GM23338 (cell line): ENCODE data around the gene SLF2. TPM values are rescaled to one million over a fixed set of nuclear protein-coding genes. Genes with fewer than 3 reads are reported as not detected.
A peak's percentile ranks its signal among the peaks of the same experiment; 100 is the strongest.

ENCODE experiments used
- ATAC-seq: fragments of 200-7000 bp; cut with Tn5 transposase; 3 replicates; pipeline ENCODE4 v1.9.1; 2020
- DNase-seq: peaks from one replicate; pipeline ENCODE4 v3.0.0-alpha.2; 2015; ENCODE audit warnings: low spot score
- H2AFZ ChIP-seq: fragments of 200-600 bp; sonication (generic); 2 replicates; pipeline ENCODE4 v1.8.0; 2016; ENCODE audit warnings: antibody characterized with exemption, mild to moderate bottlenecking, moderate library complexity
- H3F3A ChIP-seq: fragments of 200-600 bp; sonication (generic); replicated peaks from 2 replicates; pipeline ENCODE4 v1.8.0; 2017; ENCODE audit warnings: antibody characterized with exemption, mixed run types, low read depth
- H3K27ac ChIP-seq: fragments of 200-600 bp; sonication (generic); 2 replicates; pipeline ENCODE4 v1.6.1; 2016; ENCODE audit warnings: low read depth
- H3K27me3 ChIP-seq: fragments of 200-600 bp; sonication (generic); 2 replicates; pipeline ENCODE4 v1.8.0; 2016; ENCODE audit warnings: mild to moderate bottlenecking, mixed run types, moderate library complexity; ENCODE audit not compliant: insufficient read depth
- H3K36me3 ChIP-seq: fragments of 200-600 bp; sonication (generic); 2 replicates; pipeline ENCODE4 v1.8.0; 2016; ENCODE audit warnings: mild to moderate bottlenecking; ENCODE audit not compliant: insufficient read depth
- H3K4me1 ChIP-seq: fragments of 200-600 bp; sonication (generic); 2 replicates; pipeline ENCODE4 v1.8.0; 2016; ENCODE audit warnings: mild to moderate bottlenecking, moderate library complexity; ENCODE audit not compliant: insufficient read depth
- H3K4me2 ChIP-seq: fragments of 200-600 bp; sonication (generic); 2 replicates; pipeline ENCODE4 v1.7.1; 2017; ENCODE audit warnings: mixed run types
- H3K4me3 ChIP-seq: fragments of 200-600 bp; sonication (generic); 2 replicates; pipeline ENCODE4 v1.6.1; 2016; ENCODE audit warnings: mixed run types
- H3K79me2 ChIP-seq: fragments of 200-600 bp; sonication (generic); replicated peaks from 2 replicates; pipeline ENCODE4 v1.8.0; 2017; ENCODE audit warnings: mild to moderate bottlenecking; ENCODE audit not compliant: insufficient read depth
- H3K9me2 ChIP-seq: fragments of 200-600 bp; sonication (generic); 2 replicates; pipeline ENCODE4 v1.8.0; 2017; ENCODE audit not compliant: insufficient read depth
- H4K20me1 ChIP-seq: fragments of 200-600 bp; sonication (generic); replicated peaks from 2 replicates; pipeline ENCODE4 v1.8.0; 2017; ENCODE audit warnings: mild to moderate bottlenecking; ENCODE audit not compliant: insufficient read depth
- H3K27ac Mint-ChIP-seq: 2 replicates; pipeline ENCODE4 v1.8.0; 2020; ENCODE audit warnings: inconsistent platforms, mild to moderate bottlenecking, moderate library complexity, mixed read lengths
- H3K27me3 Mint-ChIP-seq: 3 replicates; pipeline ENCODE4 v1.8.0; 2022; ENCODE audit warnings: low read depth, mild to moderate bottlenecking, moderate library complexity, mixed read lengths, inconsistent platforms; ENCODE audit not compliant: insufficient read depth, poor library complexity
- H3K36me3 Mint-ChIP-seq: 3 replicates; pipeline ENCODE4 v1.8.0; 2021; ENCODE audit warnings: low read depth, mild to moderate bottlenecking, inconsistent platforms, moderate library complexity, mixed read lengths
- H3K4me1 Mint-ChIP-seq: 3 replicates; pipeline ENCODE4 v1.8.0; 2020; ENCODE audit warnings: mild to moderate bottlenecking, inconsistent platforms, mixed read lengths
- H3K4me3 Mint-ChIP-seq: 3 replicates; pipeline ENCODE4 v1.8.0; 2021; ENCODE audit warnings: moderate library complexity, mild to moderate bottlenecking, inconsistent platforms, mixed read lengths
- H3K9me3 Mint-ChIP-seq: 3 replicates; pipeline ENCODE4 v1.8.0; 2020; ENCODE audit warnings: moderate library complexity, mild to moderate bottlenecking, inconsistent platforms, mixed read lengths
- CREB1 ChIP-seq: fragments of 250-450 bp; sonication (Bioruptor Pico); IDR thresholded peaks from 2 replicates; pipeline ENCODE4 v1.5.0; 2020; ENCODE audit warnings: low read depth, mild to moderate bottlenecking, moderate library complexity
- EZH2phosphoT487 ChIP-seq: fragments of 200-600 bp; sonication (generic); IDR thresholded peaks from one replicate; pipeline ENCODE4 v1.8.1; 2018; ENCODE audit warnings: antibody characterized with exemption; ENCODE audit not compliant: unreplicated experiment
- JUNB ChIP-seq: IDR thresholded peaks from one replicate; pipeline ENCODE4 v1.6.1; 2016; ENCODE audit warnings: antibody characterized with exemption; ENCODE audit not compliant: unreplicated experiment
- NANOG ChIP-seq: IDR thresholded peaks from 2 replicates; pipeline ENCODE4 v1.6.1; 2016; ENCODE audit warnings: antibody characterized with exemption, borderline replicate concordance
- POLR2AphosphoS5 ChIP-seq: IDR thresholded peaks from 2 replicates; pipeline ENCODE4 v1.6.1; 2016; ENCODE audit warnings: antibody characterized with exemption, low read depth
- STAT1 ChIP-seq: IDR thresholded peaks from one replicate; pipeline ENCODE4 v1.6.1; 2016; ENCODE audit warnings: antibody characterized with exemption; ENCODE audit not compliant: unreplicated experiment
- ZNF114 ChIP-seq: fragments of 250-450 bp; sonication (Bioruptor Pico); IDR thresholded peaks from 2 replicates; pipeline ENCODE4 v1.5.0; 2020; ENCODE audit warnings: mild to moderate bottlenecking, moderate library complexity
- ZNF331 ChIP-seq: fragments of 250-450 bp; sonication (Bioruptor Pico); IDR thresholded peaks from 2 replicates; pipeline ENCODE4 v1.5.0; 2020; ENCODE audit warnings: low read depth, mild to moderate bottlenecking, moderate library complexity
- polyA plus RNA-seq: library from polyadenylated mRNA; unstranded; fragments of >200 nt; fragmentation: Nextera tagmentation; extraction: Ambion mirVana; gene quantifications from 2 replicates; pipeline ENCODE4 v1.2.1, GENCODE V29; 2016
- total RNA-seq: library from RNA; depleted of rRNA; stranded (reverse); fragments of >200 nt; shearing (Covaris generic); gene quantifications from 2 replicates; pipeline ENCODE4 v1.2.3, GENCODE V29; 2014
- TF ChIP-seq, protein P1 (sequence below): IDR thresholded peaks from 2 replicates; pipeline ENCODE4 v1.6.1; 2016; ENCODE audit warnings: antibody characterized with exemption
- TF ChIP-seq, protein P2 (sequence below), 2 experiments: fragments of 200-600 bp in 1 of 2; sonication (generic) in 1 of 2; conservative IDR thresholded peaks; 2 replicates each; pipeline versions ENCODE4 v1.5.1 to v1.6.1; 2016 to 2017; ENCODE audit warnings: antibody characterized with exemption in 2 of 2, low read depth in 2 of 2, mild to moderate bottlenecking in 2 of 2, moderate library complexity in 1 of 2

SLF2 gene
- total and polyA plus RNA-seq, 2 experiments from 2014 or later = 13.6 to 22.1 TPM

GRCh38 chr10:100895346-100895745, 17.4 kb upstream of the SLF2 start:
- H3K79me2 ChIP-seq = no peaks in the 10 kb centered on the region
- H3K4me3 ChIP-seq = no peak overlapping the region
- no peak overlapping the region for H3K27ac Mint-ChIP-seq
- peaks cover 3% of the 10 kb centered on the region; the same call in 1 of the 2 replicates for H3K27me3 ChIP-seq
- H3K4me3 Mint-ChIP-seq = no peak overlapping the region
- no peaks in the 10 kb centered on the region for H4K20me1 ChIP-seq
- peak overlapping the region; percentile 47; the same call in 1 of the 2 replicates for H2AFZ ChIP-seq
- H3K9me2 ChIP-seq = no peaks in the 10 kb centered on the region
- H3K36me3 ChIP-seq = no peaks in the 10 kb centered on the region
- H3K27me3 Mint-ChIP-seq = peaks cover 10% of the 10 kb centered on the region
- no peak overlapping the region for H3K27ac ChIP-seq
- H3K4me1 Mint-ChIP-seq = peaks cover 8% of the 10 kb centered on the region
- TF ChIP-seq EZH2phosphoT487 = no peak
- no peak for TF ChIP-seq JUNB
- no peak for TF ChIP-seq STAT1
- no peak for TF ChIP-seq ZNF331 (CRISPR knock-in tag)
- no peaks in the 10 kb centered on the region for H3K36me3 Mint-ChIP-seq
- DNase-seq (no peak), ATAC-seq (no peak)
- no peaks in the 10 kb centered on the region for H3F3A ChIP-seq
- H3K9me3 Mint-ChIP-seq = no peaks in the 10 kb centered on the region
- no peak overlapping the region for H3K4me2 ChIP-seq
- H3K4me1 ChIP-seq = peaks cover 9% of the 10 kb centered on the region

DNA sequence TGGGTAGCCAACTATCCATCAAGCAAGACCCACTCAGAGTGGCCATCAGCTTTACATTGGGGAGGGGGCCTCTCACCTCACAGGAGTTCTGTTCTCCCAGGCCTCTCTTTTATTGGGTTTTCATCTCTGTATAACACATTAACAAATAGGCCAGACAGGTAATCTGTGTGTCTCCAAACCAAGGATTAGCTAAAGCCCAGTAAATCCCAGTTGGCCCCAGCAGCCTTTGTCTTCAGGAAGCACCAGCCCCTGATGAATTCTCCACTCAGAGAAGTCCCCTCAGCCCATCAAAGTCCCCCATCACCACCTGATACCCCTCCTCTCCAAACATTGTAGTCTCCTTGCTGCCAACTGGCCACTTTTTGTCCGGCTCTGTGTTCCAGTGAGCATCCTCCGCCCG, 16.9 kb upstream of the SLF2 start:
- Mint-ChIP-seq H3K4me3 (no peak overlapping the region), H3K27ac (no peak overlapping the region), H3K27me3 (peaks cover 7% of the 10 kb centered on the region), H3K4me1 (peaks cover 2% of the 10 kb centered on the region; the same call in 2 of the 3 replicates), H3K36me3 (no peaks in the 10 kb centered on the region), H3K9me3 (no peaks in the 10 kb centered on the region)
- TF ChIP-seq STAT1 (no peak), EZH2phosphoT487 (no peak), JUNB (no peak)
- TF ChIP-seq, protein P1, sequence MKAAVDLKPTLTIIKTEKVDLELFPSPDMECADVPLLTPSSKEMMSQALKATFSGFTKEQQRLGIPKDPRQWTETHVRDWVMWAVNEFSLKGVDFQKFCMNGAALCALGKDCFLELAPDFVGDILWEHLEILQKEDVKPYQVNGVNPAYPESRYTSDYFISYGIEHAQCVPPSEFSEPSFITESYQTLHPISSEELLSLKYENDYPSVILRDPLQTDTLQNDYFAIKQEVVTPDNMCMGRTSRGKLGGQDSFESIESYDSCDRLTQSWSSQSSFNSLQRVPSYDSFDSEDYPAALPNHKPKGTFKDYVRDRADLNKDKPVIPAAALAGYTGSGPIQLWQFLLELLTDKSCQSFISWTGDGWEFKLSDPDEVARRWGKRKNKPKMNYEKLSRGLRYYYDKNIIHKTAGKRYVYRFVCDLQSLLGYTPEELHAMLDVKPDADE = no peak
- Histone ChIP-seq H3K4me1 (0 out of 2 replicates have a peak, but pooled peaks cover 3% of the 10 kb centered on the region), H3K79me2 (no peaks in the 10 kb centered on the region), H4K20me1 (no peaks in the 10 kb centered on the region), H3F3A (no peaks in the 10 kb centered on the region), H3K27ac (no peak overlapping the region), H3K4me3 (no peak overlapping the region), H3K4me2 (no peak overlapping the region), H2AFZ (no peak overlapping the region), H3K27me3 (peaks cover under 1% of the 10 kb centered on the region; the same call in 1 of the 2 replicates), H3K36me3 (no peaks in the 10 kb centered on the region), H3K9me2 (no peaks in the 10 kb centered on the region)
- no peak for ATAC-seq
- no peak for DNase-seq

- Histone ChIP-seq H3K4me2 (no peak overlapping the region), H3K79me2 (no peaks in the 10 kb centered on the region), H3K27ac (no peak overlapping the region), H3K4me3 (no peak overlapping the region), H3K36me3 (no peaks in the 10 kb centered on the region), H4K20me1 (no peaks in the 10 kb centered on the region), H3K4me1 (no peaks in the 10 kb centered on the region), H3K9me2 (no peaks in the 10 kb centered on the region), H3K27me3 (no peaks in the 10 kb centered on the region), H3F3A (no peaks in the 10 kb centered on the region), H2AFZ (no peak overlapping the region)
- no peaks in the 10 kb centered on the region for H3K9me3 Mint-ChIP-seq
- DNase-seq = no peak
- no peak overlapping the region for H3K27ac Mint-ChIP-seq
- H3K4me1 Mint-ChIP-seq = no peaks in the 10 kb centered on the region
- TF ChIP-seq NANOG = no peak
- no peak for TF ChIP-seq JUNB
- no peak for TF ChIP-seq EZH2phosphoT487
- TF ChIP-seq, protein P1 = no peak
- TF ChIP-seq ZNF114 = no peak
- no peak for TF ChIP-seq ZNF331 (CRISPR knock-in tag)
- TF ChIP-seq, protein P2, sequence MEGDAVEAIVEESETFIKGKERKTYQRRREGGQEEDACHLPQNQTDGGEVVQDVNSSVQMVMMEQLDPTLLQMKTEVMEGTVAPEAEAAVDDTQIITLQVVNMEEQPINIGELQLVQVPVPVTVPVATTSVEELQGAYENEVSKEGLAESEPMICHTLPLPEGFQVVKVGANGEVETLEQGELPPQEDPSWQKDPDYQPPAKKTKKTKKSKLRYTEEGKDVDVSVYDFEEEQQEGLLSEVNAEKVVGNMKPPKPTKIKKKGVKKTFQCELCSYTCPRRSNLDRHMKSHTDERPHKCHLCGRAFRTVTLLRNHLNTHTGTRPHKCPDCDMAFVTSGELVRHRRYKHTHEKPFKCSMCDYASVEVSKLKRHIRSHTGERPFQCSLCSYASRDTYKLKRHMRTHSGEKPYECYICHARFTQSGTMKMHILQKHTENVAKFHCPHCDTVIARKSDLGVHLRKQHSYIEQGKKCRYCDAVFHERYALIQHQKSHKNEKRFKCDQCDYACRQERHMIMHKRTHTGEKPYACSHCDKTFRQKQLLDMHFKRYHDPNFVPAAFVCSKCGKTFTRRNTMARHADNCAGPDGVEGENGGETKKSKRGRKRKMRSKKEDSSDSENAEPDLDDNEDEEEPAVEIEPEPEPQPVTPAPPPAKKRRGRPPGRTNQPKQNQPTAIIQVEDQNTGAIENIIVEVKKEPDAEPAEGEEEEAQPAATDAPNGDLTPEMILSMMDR (conservative IDR thresholded peaks at IDR 0.05; ENCODE audit: low read depth in 2 of 2) = no peak
- TF ChIP-seq CREB1 (CRISPR knock-in tag) = no peak
- no peak for TF ChIP-seq POLR2AphosphoS5
- peaks cover 6% of the 10 kb centered on the region for H3K27me3 Mint-ChIP-seq
- 0 out of 3 replicates have a peak, but pooled peaks have one; percentile 23 for ATAC-seq
- H3K4me3 Mint-ChIP-seq = no peak overlapping the region
- no peaks in the 10 kb centered on the region for H3K36me3 Mint-ChIP-seq
Observed at GRCh38 chr10:100896876-100897461, 15.8 kb upstream of the SLF2 start.
